ENCODE results near the gene ARHGAP10.

DNA sequence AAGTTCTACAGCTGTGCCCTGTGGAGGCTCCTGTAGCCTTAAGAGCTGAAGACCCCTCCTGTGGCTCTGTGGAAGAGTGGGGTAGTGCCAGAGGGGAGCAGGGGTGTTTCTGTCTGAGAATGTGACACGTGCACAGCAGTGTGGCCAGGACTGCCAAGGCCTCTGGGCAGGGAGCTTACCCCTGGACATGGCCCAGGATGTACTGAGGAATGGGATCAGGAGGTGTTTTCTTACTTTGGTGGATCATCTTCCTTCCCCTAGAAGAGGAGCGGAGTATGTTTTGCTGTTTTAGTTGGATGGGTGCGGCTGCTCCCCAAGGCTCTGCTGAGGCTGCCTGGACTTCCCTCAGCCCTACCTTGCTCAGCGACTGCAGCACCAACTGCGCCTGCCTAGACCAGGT is 342.6 kb downstream of the ARHGAP10 start:
- TF ChIP-seq, protein P1, sequence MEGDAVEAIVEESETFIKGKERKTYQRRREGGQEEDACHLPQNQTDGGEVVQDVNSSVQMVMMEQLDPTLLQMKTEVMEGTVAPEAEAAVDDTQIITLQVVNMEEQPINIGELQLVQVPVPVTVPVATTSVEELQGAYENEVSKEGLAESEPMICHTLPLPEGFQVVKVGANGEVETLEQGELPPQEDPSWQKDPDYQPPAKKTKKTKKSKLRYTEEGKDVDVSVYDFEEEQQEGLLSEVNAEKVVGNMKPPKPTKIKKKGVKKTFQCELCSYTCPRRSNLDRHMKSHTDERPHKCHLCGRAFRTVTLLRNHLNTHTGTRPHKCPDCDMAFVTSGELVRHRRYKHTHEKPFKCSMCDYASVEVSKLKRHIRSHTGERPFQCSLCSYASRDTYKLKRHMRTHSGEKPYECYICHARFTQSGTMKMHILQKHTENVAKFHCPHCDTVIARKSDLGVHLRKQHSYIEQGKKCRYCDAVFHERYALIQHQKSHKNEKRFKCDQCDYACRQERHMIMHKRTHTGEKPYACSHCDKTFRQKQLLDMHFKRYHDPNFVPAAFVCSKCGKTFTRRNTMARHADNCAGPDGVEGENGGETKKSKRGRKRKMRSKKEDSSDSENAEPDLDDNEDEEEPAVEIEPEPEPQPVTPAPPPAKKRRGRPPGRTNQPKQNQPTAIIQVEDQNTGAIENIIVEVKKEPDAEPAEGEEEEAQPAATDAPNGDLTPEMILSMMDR (conservative IDR thresholded peaks at IDR 0.05; ENCODE audit: low read depth, low read length) = no peak
- no peak for TF ChIP-seq EZH2 (IDR thresholded peaks at IDR 0.05; ENCODE audit: borderline replicate concordance, low read depth, low read length, poor library complexity, severe bottlenecking)

Data from A673 (cell line).